ENCODE results near the gene NUCB1.

The NUCB1 gene

DNA sequence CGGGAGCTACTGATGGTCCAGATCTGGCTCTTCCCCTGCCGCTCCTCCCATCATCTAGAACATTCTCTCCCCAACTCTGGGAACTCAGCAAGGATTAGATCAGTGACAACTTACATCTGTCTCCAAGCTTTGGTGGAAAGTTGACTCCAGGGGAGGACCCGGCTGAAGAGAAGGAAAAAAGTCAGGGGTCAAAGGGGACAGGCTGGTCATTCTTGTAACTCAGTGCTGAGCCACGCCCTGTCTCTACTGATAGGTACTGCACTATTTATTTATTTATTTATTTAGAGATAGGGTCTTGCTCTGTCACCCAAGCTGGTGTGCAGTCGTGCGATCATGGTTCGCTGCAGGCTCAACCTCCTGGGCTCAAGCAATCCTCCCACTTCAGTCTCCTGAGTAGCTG lies 46.0 kb upstream of the NUCB1 start:
- H3K9me2 ChIP-seq (replicated peaks; ENCODE audit: insufficient read depth, low read length), result no peaks in the 10 kb centered on the region
- no peaks in the 10 kb centered on the region for H3F3A ChIP-seq (ENCODE audit: insufficient read depth)
- H3K36me3 ChIP-seq (ENCODE audit: low read length), result no peaks in the 10 kb centered on the region
- no peaks in the 10 kb centered on the region for H3K27me3 ChIP-seq (ENCODE audit: low read length)
- no peaks in the 10 kb centered on the region for H3K9me3 ChIP-seq (ENCODE audit: insufficient read depth, low read length)
- TF ChIP-seq, protein P1, sequence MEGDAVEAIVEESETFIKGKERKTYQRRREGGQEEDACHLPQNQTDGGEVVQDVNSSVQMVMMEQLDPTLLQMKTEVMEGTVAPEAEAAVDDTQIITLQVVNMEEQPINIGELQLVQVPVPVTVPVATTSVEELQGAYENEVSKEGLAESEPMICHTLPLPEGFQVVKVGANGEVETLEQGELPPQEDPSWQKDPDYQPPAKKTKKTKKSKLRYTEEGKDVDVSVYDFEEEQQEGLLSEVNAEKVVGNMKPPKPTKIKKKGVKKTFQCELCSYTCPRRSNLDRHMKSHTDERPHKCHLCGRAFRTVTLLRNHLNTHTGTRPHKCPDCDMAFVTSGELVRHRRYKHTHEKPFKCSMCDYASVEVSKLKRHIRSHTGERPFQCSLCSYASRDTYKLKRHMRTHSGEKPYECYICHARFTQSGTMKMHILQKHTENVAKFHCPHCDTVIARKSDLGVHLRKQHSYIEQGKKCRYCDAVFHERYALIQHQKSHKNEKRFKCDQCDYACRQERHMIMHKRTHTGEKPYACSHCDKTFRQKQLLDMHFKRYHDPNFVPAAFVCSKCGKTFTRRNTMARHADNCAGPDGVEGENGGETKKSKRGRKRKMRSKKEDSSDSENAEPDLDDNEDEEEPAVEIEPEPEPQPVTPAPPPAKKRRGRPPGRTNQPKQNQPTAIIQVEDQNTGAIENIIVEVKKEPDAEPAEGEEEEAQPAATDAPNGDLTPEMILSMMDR (IDR thresholded peaks at IDR 0.05; ENCODE audit: insufficient read depth, low read length, poor library complexity, severe bottlenecking), result no peak
- no peak for TF ChIP-seq EZH2phosphoT487 (conservative IDR thresholded peaks at IDR 0.05; ENCODE audit: low read length)
- no peak overlapping the region for H3K4me2 ChIP-seq (ENCODE audit: low read depth, low read length, poor library complexity, severe bottlenecking)
- no peak overlapping the region for H2AFZ ChIP-seq (ENCODE audit: low read depth, low read length, severe bottlenecking)
- H3K27ac ChIP-seq (ENCODE audit: low read depth, low read length), result no peak overlapping the region
- no peak overlapping the region for H3K4me3 ChIP-seq (ENCODE audit: insufficient read depth, low read length, poor library complexity, severe bottlenecking)
- no peaks in the 10 kb centered on the region for H3K79me2 ChIP-seq (ENCODE audit: insufficient read depth, low read length)
- no peaks in the 10 kb centered on the region for H4K20me1 ChIP-seq (ENCODE audit: low read depth, low read length)
- H3K9ac ChIP-seq (ENCODE audit: low read length), result no peak overlapping the region

DNA sequence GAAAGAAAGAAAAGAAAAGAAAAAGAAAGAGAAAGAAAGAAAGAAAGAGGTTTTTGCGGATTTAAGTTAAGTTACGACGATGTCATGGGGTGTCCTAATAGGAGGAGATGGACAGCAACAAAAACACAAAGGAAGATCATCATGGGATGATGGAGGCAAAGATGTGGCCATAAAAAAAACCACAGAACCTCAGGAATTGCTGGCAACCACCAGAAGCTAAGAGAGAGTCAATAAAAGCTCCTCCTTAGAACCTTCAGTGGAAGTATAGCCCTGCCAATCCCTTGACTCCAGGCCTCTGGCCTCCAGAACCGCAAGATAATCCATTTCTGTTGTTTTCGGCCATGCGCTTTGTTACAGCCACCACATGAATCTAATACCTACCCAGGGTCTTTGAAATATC lies 43.2 kb upstream of the NUCB1 start:
- H2AFZ ChIP-seq (ENCODE audit: low read depth, low read length, severe bottlenecking), result no peak overlapping the region
- no peak overlapping the region for H3K4me3 ChIP-seq (ENCODE audit: insufficient read depth, low read length, poor library complexity, severe bottlenecking)

DNA sequence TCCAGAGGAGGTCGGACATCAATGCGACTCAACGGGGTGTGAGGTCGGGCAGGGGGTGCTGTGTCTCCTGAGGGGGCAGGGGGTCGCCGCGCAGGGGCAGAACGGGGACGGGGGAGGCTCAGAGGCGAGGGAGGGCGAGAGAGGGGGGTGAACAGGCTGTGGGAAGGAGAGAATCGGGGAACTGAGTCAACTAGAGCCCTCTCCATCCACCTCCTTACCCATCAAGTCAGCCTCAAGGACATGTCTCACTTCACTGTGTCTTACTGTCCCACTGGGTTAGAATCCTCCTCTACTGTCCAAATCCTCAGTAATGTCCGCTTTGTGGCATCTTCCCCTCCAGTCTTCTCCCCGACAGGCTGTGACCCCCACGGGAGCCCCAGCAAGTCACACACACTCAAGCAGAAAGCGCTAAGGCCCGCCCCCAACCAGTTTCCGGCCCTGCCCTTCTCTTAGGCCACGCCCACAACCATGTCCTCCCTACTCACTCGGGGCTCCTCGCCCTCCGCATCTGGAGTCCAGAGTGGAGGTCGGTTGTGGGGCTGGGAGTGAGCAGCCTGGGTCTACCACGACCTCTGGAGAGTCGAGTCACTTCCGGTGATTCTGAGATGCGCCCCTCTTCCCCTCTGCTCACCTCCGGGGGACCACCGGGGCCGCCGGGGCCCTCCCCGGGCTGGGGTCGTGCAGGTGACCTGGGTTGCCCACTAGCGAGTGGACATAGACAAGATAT lies 41.0 kb upstream of the NUCB1 start:
- H3K79me2 ChIP-seq (ENCODE audit: insufficient read depth, low read length), result no peaks in the 10 kb centered on the region
- H3F3A ChIP-seq (ENCODE audit: insufficient read depth), result no peaks in the 10 kb centered on the region
- no peak overlapping the region for H2AFZ ChIP-seq (ENCODE audit: low read depth, low read length, severe bottlenecking)
- TF ChIP-seq EZH2phosphoT487 (conservative IDR thresholded peaks at IDR 0.05; ENCODE audit: low read length), result no peak
- TF ChIP-seq, protein P1 (IDR thresholded peaks at IDR 0.05; ENCODE audit: insufficient read depth, low read length, poor library complexity, severe bottlenecking), result no peak
- H3K9me3 ChIP-seq (ENCODE audit: insufficient read depth, low read length), result no peaks in the 10 kb centered on the region
- no peaks in the 10 kb centered on the region for H4K20me1 ChIP-seq (ENCODE audit: low read depth, low read length)
- no peaks in the 10 kb centered on the region for H3K27me3 ChIP-seq (ENCODE audit: low read length)
- H3K4me2 ChIP-seq (ENCODE audit: low read depth, low read length, poor library complexity, severe bottlenecking), result no peak overlapping the region
- H3K9me2 ChIP-seq (replicated peaks; ENCODE audit: insufficient read depth, low read length), result no peaks in the 10 kb centered on the region
- H3K27ac ChIP-seq (ENCODE audit: low read depth, low read length), result no peak overlapping the region
- H3K36me3 ChIP-seq (ENCODE audit: low read length), result no peaks in the 10 kb centered on the region
- H3K4me3 ChIP-seq (ENCODE audit: insufficient read depth, low read length, poor library complexity, severe bottlenecking), result no peak overlapping the region
- H3K9ac ChIP-seq (ENCODE audit: low read length), result no peak overlapping the region

More for the DNA sequence above, 43.2 kb upstream of the NUCB1 start:
- Histone ChIP-seq H3K9me2 (replicated peaks; ENCODE audit: insufficient read depth, low read length) (no peaks in the 10 kb centered on the region), H3K9ac (ENCODE audit: low read length) (no peak overlapping the region), H3K27me3 (ENCODE audit: low read length) (no peaks in the 10 kb centered on the region), H3K27ac (ENCODE audit: low read depth, low read length) (no peak overlapping the region), H3K36me3 (ENCODE audit: low read length) (no peaks in the 10 kb centered on the region), H4K20me1 (ENCODE audit: low read depth, low read length) (no peaks in the 10 kb centered on the region), H3K4me2 (ENCODE audit: low read depth, low read length, poor library complexity, severe bottlenecking) (no peak overlapping the region), H3F3A (ENCODE audit: insufficient read depth) (no peaks in the 10 kb centered on the region), H3K79me2 (ENCODE audit: insufficient read depth, low read length) (no peaks in the 10 kb centered on the region), H3K9me3 (ENCODE audit: insufficient read depth, low read length) (no peaks in the 10 kb centered on the region)
- TF ChIP-seq, protein P1 (IDR thresholded peaks at IDR 0.05; ENCODE audit: insufficient read depth, low read length, poor library complexity, severe bottlenecking), result no peak
- no peak for TF ChIP-seq EZH2phosphoT487 (conservative IDR thresholded peaks at IDR 0.05; ENCODE audit: low read length)
